GM23338 (cell line): Measurements from ENCODE around the gene METTL26. TPM values are rescaled to one million over a fixed set of nuclear protein-coding genes. Genes with fewer than 3 reads are reported as not detected.

Experiments
- ATAC-seq: fragments of 200-7000 bp; cut with Tn5 transposase; 3 replicates; pipeline ENCODE4 v1.9.1; 2020
- DNase-seq: peaks from one replicate; pipeline ENCODE4 v3.0.0-alpha.2; 2015; ENCODE audit warnings: low spot score
- H2AFZ ChIP-seq: fragments of 200-600 bp; sonication (generic); 2 replicates; pipeline ENCODE4 v1.8.0; 2016; ENCODE audit warnings: antibody characterized with exemption, mild to moderate bottlenecking, moderate library complexity
- H3F3A ChIP-seq: fragments of 200-600 bp; sonication (generic); replicated peaks from 2 replicates; pipeline ENCODE4 v1.8.0; 2017; ENCODE audit warnings: antibody characterized with exemption, mixed run types, low read depth
- H3K27ac ChIP-seq: fragments of 200-600 bp; sonication (generic); 2 replicates; pipeline ENCODE4 v1.6.1; 2016; ENCODE audit warnings: low read depth
- H3K27me3 ChIP-seq: fragments of 200-600 bp; sonication (generic); 2 replicates; pipeline ENCODE4 v1.8.0; 2016; ENCODE audit warnings: mild to moderate bottlenecking, mixed run types, moderate library complexity; ENCODE audit not compliant: insufficient read depth
- H3K36me3 ChIP-seq: fragments of 200-600 bp; sonication (generic); 2 replicates; pipeline ENCODE4 v1.8.0; 2016; ENCODE audit warnings: mild to moderate bottlenecking; ENCODE audit not compliant: insufficient read depth
- H3K4me1 ChIP-seq: fragments of 200-600 bp; sonication (generic); 2 replicates; pipeline ENCODE4 v1.8.0; 2016; ENCODE audit warnings: mild to moderate bottlenecking, moderate library complexity; ENCODE audit not compliant: insufficient read depth
- H3K4me2 ChIP-seq: fragments of 200-600 bp; sonication (generic); 2 replicates; pipeline ENCODE4 v1.7.1; 2017; ENCODE audit warnings: mixed run types
- H3K4me3 ChIP-seq: fragments of 200-600 bp; sonication (generic); 2 replicates; pipeline ENCODE4 v1.6.1; 2016; ENCODE audit warnings: mixed run types
- H3K79me2 ChIP-seq: fragments of 200-600 bp; sonication (generic); replicated peaks from 2 replicates; pipeline ENCODE4 v1.8.0; 2017; ENCODE audit warnings: mild to moderate bottlenecking; ENCODE audit not compliant: insufficient read depth
- H3K9me2 ChIP-seq: fragments of 200-600 bp; sonication (generic); 2 replicates; pipeline ENCODE4 v1.8.0; 2017; ENCODE audit not compliant: insufficient read depth
- H4K20me1 ChIP-seq: fragments of 200-600 bp; sonication (generic); replicated peaks from 2 replicates; pipeline ENCODE4 v1.8.0; 2017; ENCODE audit warnings: mild to moderate bottlenecking; ENCODE audit not compliant: insufficient read depth
- H3K27ac Mint-ChIP-seq: 2 replicates; pipeline ENCODE4 v1.8.0; 2020; ENCODE audit warnings: inconsistent platforms, mild to moderate bottlenecking, moderate library complexity, mixed read lengths
- H3K27me3 Mint-ChIP-seq: 3 replicates; pipeline ENCODE4 v1.8.0; 2022; ENCODE audit warnings: low read depth, mild to moderate bottlenecking, moderate library complexity, mixed read lengths, inconsistent platforms; ENCODE audit not compliant: insufficient read depth, poor library complexity
- H3K36me3 Mint-ChIP-seq: 3 replicates; pipeline ENCODE4 v1.8.0; 2021; ENCODE audit warnings: low read depth, mild to moderate bottlenecking, inconsistent platforms, moderate library complexity, mixed read lengths
- H3K4me1 Mint-ChIP-seq: 3 replicates; pipeline ENCODE4 v1.8.0; 2020; ENCODE audit warnings: mild to moderate bottlenecking, inconsistent platforms, mixed read lengths
- H3K4me3 Mint-ChIP-seq: 3 replicates; pipeline ENCODE4 v1.8.0; 2021; ENCODE audit warnings: moderate library complexity, mild to moderate bottlenecking, inconsistent platforms, mixed read lengths
- H3K9me3 Mint-ChIP-seq: 3 replicates; pipeline ENCODE4 v1.8.0; 2020; ENCODE audit warnings: moderate library complexity, mild to moderate bottlenecking, inconsistent platforms, mixed read lengths
- CREB1 ChIP-seq: fragments of 250-450 bp; sonication (Bioruptor Pico); IDR thresholded peaks from 2 replicates; pipeline ENCODE4 v1.5.0; 2020; ENCODE audit warnings: low read depth, mild to moderate bottlenecking, moderate library complexity
- EZH2phosphoT487 ChIP-seq: fragments of 200-600 bp; sonication (generic); IDR thresholded peaks from one replicate; pipeline ENCODE4 v1.8.1; 2018; ENCODE audit warnings: antibody characterized with exemption; ENCODE audit not compliant: unreplicated experiment
- JUNB ChIP-seq: IDR thresholded peaks from one replicate; pipeline ENCODE4 v1.6.1; 2016; ENCODE audit warnings: antibody characterized with exemption; ENCODE audit not compliant: unreplicated experiment
- STAT1 ChIP-seq: IDR thresholded peaks from one replicate; pipeline ENCODE4 v1.6.1; 2016; ENCODE audit warnings: antibody characterized with exemption; ENCODE audit not compliant: unreplicated experiment
- ZNF114 ChIP-seq: fragments of 250-450 bp; sonication (Bioruptor Pico); IDR thresholded peaks from 2 replicates; pipeline ENCODE4 v1.5.0; 2020; ENCODE audit warnings: mild to moderate bottlenecking, moderate library complexity
- ZNF331 ChIP-seq: fragments of 250-450 bp; sonication (Bioruptor Pico); IDR thresholded peaks from 2 replicates; pipeline ENCODE4 v1.5.0; 2020; ENCODE audit warnings: low read depth, mild to moderate bottlenecking, moderate library complexity
- polyA plus RNA-seq: library from polyadenylated mRNA; unstranded; fragments of >200 nt; fragmentation: Nextera tagmentation; extraction: Ambion mirVana; gene quantifications from 2 replicates; pipeline ENCODE4 v1.2.1, GENCODE V29; 2016
- total RNA-seq: library from RNA; depleted of rRNA; stranded (reverse); fragments of >200 nt; shearing (Covaris generic); gene quantifications from 2 replicates; pipeline ENCODE4 v1.2.3, GENCODE V29; 2014
- TF ChIP-seq, protein P1 (sequence below): IDR thresholded peaks from one replicate; pipeline ENCODE4 v1.6.1; 2018; ENCODE audit warnings: antibody characterized with exemption; ENCODE audit not compliant: unreplicated experiment
- TF ChIP-seq, protein P2 (sequence below): fragments of 250-450 bp; sonication (Bioruptor Pico); IDR thresholded peaks from 2 replicates; pipeline ENCODE4 v1.5.0; 2020; ENCODE audit warnings: mild to moderate bottlenecking, moderate library complexity
- TF ChIP-seq, protein P3 (sequence below): IDR thresholded peaks from 2 replicates; pipeline ENCODE4 v1.6.1; 2016; ENCODE audit warnings: antibody characterized with exemption

METTL26 gene
- total and polyA plus RNA-seq, 2 experiments from 2014 or later = 153 to 223 TPM

DNA sequence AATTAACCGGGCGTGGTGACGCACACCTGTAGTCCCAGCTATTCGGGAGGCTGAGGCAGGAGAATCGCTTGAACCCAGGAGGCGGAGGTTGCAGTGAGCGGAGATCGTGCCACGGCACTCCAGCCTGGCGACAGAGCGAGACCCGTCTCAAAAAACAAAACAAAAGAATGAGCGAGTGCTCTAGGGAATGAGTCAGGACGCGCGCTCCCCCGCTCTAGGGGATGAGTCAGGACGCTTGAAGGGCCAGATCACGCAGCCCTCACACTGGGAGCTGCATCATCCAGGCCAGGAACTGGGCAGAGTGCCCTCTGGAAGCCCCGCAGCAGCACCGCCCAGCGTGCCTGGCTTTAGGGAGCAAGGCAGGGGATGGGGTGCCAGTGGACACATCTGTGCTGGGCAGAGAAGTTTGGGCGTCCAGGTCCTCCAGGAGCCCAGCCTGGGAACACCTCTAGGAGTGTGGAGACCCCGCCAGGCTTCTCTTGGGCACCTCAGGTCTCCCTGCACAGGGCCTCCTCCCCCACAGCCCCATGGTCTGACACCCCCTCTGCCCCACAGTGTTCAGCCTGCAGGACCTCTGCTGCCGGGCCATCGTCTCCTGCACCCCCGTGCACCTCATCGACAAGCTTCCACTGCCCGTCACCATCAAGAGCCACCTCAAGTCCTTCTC, 9.2 kb downstream of the METTL26 start:
- ATAC-seq (no peak), DNase-seq (no peak)
- Histone ChIP-seq H3K27me3 (no peaks in the 10 kb centered on the region), H3K79me2 (no peaks in the 10 kb centered on the region; the same call in 1 of the 2 replicates), H3K4me2 (no peak overlapping the region), H3K36me3 (no peaks in the 10 kb centered on the region), H3K27ac (no peak overlapping the region), H3K9me2 (no peaks in the 10 kb centered on the region), H2AFZ (no peak overlapping the region), H3K4me3 (no peak overlapping the region), H3F3A (peaks cover 16% of the 10 kb centered on the region), H4K20me1 (peaks cover 10% of the 10 kb centered on the region; the same call in 1 of the 2 replicates), H3K4me1 (peaks cover 24% of the 10 kb centered on the region)
- H3K4me1 Mint-ChIP-seq = peaks cover 35% of the 10 kb centered on the region
- H3K4me3 Mint-ChIP-seq = no peak overlapping the region
- H3K27me3 Mint-ChIP-seq = peaks cover 14% of the 10 kb centered on the region
- H3K9me3 Mint-ChIP-seq = no peaks in the 10 kb centered on the region
- TF ChIP-seq, protein P1, sequence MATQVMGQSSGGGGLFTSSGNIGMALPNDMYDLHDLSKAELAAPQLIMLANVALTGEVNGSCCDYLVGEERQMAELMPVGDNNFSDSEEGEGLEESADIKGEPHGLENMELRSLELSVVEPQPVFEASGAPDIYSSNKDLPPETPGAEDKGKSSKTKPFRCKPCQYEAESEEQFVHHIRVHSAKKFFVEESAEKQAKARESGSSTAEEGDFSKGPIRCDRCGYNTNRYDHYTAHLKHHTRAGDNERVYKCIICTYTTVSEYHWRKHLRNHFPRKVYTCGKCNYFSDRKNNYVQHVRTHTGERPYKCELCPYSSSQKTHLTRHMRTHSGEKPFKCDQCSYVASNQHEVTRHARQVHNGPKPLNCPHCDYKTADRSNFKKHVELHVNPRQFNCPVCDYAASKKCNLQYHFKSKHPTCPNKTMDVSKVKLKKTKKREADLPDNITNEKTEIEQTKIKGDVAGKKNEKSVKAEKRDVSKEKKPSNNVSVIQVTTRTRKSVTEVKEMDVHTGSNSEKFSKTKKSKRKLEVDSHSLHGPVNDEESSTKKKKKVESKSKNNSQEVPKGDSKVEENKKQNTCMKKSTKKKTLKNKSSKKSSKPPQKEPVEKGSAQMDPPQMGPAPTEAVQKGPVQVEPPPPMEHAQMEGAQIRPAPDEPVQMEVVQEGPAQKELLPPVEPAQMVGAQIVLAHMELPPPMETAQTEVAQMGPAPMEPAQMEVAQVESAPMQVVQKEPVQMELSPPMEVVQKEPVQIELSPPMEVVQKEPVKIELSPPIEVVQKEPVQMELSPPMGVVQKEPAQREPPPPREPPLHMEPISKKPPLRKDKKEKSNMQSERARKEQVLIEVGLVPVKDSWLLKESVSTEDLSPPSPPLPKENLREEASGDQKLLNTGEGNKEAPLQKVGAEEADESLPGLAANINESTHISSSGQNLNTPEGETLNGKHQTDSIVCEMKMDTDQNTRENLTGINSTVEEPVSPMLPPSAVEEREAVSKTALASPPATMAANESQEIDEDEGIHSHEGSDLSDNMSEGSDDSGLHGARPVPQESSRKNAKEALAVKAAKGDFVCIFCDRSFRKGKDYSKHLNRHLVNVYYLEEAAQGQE = no peak
- TF ChIP-seq EZH2phosphoT487 = no peak
- TF ChIP-seq, protein P2, sequence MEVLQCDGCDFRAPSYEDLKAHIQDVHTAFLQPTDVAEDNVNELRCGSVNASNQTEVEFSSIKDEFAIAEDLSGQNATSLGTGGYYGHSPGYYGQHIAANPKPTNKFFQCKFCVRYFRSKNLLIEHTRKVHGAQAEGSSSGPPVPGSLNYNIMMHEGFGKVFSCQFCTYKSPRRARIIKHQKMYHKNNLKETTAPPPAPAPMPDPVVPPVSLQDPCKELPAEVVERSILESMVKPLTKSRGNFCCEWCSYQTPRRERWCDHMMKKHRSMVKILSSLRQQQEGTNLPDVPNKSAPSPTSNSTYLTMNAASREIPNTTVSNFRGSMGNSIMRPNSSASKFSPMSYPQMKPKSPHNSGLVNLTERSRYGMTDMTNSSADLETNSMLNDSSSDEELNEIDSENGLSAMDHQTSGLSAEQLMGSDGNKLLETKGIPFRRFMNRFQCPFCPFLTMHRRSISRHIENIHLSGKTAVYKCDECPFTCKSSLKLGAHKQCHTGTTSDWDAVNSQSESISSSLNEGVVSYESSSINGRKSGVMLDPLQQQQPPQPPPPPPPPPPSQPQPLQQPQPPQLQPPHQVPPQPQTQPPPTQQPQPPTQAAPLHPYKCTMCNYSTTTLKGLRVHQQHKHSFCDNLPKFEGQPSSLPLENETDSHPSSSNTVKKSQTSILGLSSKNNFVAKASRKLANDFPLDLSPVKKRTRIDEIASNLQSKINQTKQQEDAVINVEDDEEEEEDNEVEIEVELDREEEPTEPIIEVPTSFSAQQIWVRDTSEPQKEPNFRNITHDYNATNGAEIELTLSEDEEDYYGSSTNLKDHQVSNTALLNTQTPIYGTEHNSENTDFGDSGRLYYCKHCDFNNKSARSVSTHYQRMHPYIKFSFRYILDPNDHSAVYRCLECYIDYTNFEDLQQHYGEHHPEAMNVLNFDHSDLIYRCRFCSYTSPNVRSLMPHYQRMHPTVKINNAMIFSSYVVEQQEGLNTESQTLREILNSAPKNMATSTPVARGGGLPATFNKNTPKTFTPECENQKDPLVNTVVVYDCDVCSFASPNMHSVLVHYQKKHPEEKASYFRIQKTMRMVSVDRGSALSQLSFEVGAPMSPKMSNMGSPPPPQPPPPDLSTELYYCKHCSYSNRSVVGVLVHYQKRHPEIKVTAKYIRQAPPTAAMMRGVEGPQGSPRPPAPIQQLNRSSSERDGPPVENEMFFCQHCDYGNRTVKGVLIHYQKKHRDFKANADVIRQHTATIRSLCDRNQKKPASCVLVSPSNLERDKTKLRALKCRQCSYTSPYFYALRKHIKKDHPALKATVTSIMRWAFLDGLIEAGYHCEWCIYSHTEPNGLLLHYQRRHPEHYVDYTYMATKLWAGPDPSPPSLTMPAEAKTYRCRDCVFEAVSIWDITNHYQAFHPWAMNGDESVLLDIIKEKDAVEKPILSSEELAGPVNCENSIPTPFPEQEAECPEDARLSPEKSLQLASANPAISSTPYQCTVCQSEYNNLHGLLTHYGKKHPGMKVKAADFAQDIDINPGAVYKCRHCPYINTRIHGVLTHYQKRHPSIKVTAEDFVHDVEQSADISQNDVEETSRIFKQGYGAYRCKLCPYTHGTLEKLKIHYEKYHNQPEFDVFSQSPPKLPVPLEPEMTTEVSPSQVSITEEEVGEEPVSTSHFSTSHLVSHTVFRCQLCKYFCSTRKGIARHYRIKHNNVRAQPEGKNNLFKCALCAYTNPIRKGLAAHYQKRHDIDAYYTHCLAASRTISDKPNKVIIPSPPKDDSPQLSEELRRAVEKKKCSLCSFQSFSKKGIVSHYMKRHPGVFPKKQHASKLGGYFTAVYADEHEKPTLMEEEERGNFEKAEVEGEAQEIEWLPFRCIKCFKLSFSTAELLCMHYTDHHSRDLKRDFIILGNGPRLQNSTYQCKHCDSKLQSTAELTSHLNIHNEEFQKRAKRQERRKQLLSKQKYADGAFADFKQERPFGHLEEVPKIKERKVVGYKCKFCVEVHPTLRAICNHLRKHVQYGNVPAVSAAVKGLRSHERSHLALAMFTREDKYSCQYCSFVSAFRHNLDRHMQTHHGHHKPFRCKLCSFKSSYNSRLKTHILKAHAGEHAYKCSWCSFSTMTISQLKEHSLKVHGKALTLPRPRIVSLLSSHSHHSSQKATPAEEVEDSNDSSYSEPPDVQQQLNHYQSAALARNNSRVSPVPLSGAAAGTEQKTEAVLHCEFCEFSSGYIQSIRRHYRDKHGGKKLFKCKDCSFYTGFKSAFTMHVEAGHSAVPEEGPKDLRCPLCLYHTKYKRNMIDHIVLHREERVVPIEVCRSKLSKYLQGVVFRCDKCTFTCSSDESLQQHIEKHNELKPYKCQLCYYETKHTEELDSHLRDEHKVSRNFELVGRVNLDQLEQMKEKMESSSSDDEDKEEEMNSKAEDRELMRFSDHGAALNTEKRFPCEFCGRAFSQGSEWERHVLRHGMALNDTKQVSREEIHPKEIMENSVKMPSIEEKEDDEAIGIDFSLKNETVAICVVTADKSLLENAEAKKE (CRISPR knock-in tag) = no peak
- no peak for TF ChIP-seq JUNB
- no peak for TF ChIP-seq CREB1
- TF ChIP-seq, protein P3, sequence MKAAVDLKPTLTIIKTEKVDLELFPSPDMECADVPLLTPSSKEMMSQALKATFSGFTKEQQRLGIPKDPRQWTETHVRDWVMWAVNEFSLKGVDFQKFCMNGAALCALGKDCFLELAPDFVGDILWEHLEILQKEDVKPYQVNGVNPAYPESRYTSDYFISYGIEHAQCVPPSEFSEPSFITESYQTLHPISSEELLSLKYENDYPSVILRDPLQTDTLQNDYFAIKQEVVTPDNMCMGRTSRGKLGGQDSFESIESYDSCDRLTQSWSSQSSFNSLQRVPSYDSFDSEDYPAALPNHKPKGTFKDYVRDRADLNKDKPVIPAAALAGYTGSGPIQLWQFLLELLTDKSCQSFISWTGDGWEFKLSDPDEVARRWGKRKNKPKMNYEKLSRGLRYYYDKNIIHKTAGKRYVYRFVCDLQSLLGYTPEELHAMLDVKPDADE = no peak
- TF ChIP-seq ZNF331 = no peak
- no peak for TF ChIP-seq STAT1
- no peak for TF ChIP-seq ZNF114 (CRISPR knock-in tag)
- no peaks in the 10 kb centered on the region; the same call in 2 of the 3 replicates for H3K36me3 Mint-ChIP-seq
- no peak overlapping the region for H3K27ac Mint-ChIP-seq
